Rectal smooth muscle tissue (tissue), 1 donor: Measurements from ENCODE around the gene NEURL2.
"Not testable (repeated sequence)": the region's sequence is repeated elsewhere in the genome, so short reads cannot be mapped to it uniquely, and the experiment has no call there.

Experiments
- H3K27ac ChIP-seq: one replicate; pipeline ENCODE4 v1.7.0; 2013; ENCODE audit warnings: low read depth, low read length, inconsistent platforms
- H3K27me3 ChIP-seq: one replicate; pipeline ENCODE4 v1.7.0; 2013; ENCODE audit warnings: low read length; ENCODE audit not compliant: control insufficient read depth, insufficient read depth
- H3K36me3 ChIP-seq: one replicate; pipeline ENCODE4 v1.7.0; 2013; ENCODE audit warnings: low read length; ENCODE audit not compliant: control insufficient read depth, insufficient read depth
- H3K4me1 ChIP-seq: one replicate; pipeline ENCODE4 v1.7.0; 2013; ENCODE audit warnings: low read length; ENCODE audit not compliant: control insufficient read depth, insufficient read depth
- H3K4me3 ChIP-seq: one replicate; pipeline ENCODE4 v1.7.0; 2013; ENCODE audit warnings: low read length
- H3K9ac ChIP-seq: one replicate; pipeline ENCODE4 v1.7.0; 2013; ENCODE audit warnings: low read length

NEURL2 gene

DNA sequence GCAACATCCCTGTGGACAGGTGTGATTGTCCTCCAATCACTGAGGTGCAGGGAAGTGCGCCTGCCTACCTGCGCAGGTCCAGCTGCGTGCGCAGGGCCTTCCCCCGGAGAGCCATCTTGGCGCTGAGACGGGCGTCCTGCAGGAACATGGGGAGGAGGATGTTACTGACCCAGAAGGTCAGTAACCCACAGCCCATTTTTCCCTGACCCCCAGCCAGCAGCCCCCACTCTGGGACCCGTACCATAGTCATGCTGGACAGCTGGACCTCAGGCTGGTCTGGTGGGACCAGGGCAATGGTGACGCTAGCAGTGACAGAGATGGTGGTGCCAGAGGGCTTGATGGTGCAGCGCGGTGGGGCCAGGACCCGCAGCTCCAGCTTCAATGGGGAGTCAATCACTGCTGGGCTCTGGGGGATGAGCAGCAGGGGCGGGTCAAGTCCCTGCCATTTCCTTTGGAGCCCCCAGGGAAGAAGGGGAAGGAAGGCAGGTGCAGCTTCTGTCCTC is 11.2 kb upstream of the NEURL2 start:
- no peak overlapping the region for H3K27ac ChIP-seq
- H3K4me3 ChIP-seq: no peak overlapping the region
- H3K4me1 ChIP-seq: no peaks in the 10 kb centered on the region
- H3K9ac ChIP-seq: no peak overlapping the region
- peaks cover 7% of the 10 kb centered on the region for H3K36me3 ChIP-seq
- H3K27me3 ChIP-seq: no peaks in the 10 kb centered on the region

DNA sequence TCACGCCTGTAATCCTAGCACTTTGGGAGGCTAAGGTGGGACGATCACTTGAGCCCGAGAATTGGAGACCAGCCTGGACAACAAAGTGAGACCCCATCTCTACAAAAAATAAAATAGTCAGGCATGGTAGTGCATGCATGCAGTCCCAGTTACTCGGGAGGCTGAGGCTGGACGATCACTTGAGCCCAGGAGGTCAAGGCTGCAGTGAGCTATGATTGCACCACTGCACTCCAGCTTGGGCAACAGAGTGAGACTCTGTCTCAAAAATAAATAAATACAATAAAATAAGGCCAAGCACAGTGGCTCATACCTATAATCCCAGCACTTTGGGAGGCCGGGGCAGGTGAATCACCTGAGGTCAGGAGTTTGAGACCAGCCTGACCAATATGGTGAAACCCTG is 10.3 kb upstream of the NEURL2 start:
- H3K4me3 ChIP-seq, H3K36me3 ChIP-seq, H3K4me1 ChIP-seq, H3K9ac ChIP-seq, H3K27ac ChIP-seq, H3K27me3 ChIP-seq: not testable (repeated sequence)

DNA sequence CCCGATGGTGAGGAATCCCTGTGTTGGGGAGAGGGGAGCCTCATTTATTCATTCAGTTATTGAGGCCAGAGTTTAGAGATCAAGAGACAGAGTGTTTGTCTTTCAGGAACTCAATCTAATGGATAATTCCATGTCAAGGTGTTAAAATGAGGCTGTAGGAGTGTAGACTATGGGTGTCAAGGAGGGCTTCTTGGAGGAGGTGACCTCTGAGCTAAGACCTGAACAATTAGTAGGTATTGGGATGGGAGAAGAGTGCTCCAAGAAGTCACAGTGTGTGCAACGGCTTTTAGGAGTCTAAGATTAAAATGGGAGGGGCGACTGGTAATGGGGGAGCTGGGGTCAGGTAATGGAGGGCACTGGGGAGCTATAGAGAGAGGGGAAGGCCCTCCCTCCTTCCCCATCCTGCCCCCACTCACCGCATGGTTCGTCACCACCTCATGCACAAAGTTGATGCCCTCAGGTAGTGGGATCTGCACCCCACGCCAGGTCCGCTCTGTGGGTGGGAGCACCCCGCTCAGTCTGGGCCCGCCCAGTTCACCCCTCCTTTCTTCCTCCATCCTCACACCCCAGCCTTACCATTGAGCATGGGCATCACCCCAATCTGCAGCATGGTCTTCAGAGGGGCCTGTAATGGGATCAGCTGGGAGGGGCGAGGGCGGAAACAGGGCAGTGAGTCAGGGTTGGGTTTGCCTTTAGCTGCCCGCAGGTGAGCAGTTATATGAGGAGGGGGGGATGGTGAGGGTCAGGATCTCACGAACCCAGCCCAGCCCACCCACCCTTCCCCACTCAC is 8.2 kb upstream of the NEURL2 start:
- H3K27ac ChIP-seq: no peak overlapping the region
- no peaks in the 10 kb centered on the region for H3K27me3 ChIP-seq
- H3K9ac ChIP-seq: no peak overlapping the region
- H3K4me3 ChIP-seq: no peak overlapping the region
- peaks cover 11% of the 10 kb centered on the region for H3K36me3 ChIP-seq
- no peaks in the 10 kb centered on the region for H3K4me1 ChIP-seq

DNA sequence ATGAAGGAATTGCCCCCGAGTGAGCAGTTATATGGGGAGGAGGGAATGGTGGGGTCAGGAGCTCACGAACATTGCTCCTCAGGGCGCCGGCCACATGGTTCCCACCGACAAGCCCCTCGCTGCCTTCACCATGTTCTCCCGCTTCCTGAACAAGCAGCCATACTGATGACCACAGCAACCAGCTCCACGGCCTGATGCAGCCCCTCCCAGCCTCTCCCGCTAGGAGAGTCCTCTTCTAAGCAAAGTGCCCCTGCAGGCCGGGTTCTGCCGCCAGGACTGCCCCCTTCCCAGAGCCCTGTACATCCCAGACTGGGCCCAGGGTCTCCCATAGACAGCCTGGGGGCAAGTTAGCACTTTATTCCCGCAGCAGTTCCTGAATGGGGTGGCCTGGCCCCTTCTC is 7.3 kb upstream of the NEURL2 start:
- H3K36me3 ChIP-seq: peaks cover 15% of the 10 kb centered on the region
- no peaks in the 10 kb centered on the region for H3K27me3 ChIP-seq
- H3K4me3 ChIP-seq: no peak overlapping the region
- H3K27ac ChIP-seq: no peak overlapping the region
- no peak overlapping the region for H3K9ac ChIP-seq
- H3K4me1 ChIP-seq: no peaks in the 10 kb centered on the region

DNA sequence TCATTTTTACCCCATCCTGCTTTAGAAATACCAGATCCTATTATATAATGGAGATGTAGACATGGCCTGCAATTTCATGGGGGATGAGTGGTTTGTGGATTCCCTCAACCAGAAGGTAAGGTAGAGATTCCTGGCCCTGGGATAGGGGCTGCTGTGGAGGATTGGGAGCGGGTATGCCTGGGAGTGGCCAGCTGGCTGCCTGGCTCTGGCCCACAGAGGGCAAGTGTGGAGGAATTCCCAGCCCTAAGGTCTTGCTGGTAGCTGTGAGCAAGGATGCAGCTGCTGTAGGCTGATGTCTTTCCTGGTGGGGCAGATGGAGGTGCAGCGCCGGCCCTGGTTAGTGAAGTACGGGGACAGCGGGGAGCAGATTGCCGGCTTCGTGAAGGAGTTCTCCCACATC is 6.7 kb upstream of the NEURL2 start:
- Histone ChIP-seq H3K9ac (no peak overlapping the region), H3K4me3 (no peak overlapping the region), H3K36me3 (peaks cover 18% of the 10 kb centered on the region), H3K27me3 (no peaks in the 10 kb centered on the region), H3K4me1 (no peaks in the 10 kb centered on the region), H3K27ac (no peak overlapping the region)

DNA sequence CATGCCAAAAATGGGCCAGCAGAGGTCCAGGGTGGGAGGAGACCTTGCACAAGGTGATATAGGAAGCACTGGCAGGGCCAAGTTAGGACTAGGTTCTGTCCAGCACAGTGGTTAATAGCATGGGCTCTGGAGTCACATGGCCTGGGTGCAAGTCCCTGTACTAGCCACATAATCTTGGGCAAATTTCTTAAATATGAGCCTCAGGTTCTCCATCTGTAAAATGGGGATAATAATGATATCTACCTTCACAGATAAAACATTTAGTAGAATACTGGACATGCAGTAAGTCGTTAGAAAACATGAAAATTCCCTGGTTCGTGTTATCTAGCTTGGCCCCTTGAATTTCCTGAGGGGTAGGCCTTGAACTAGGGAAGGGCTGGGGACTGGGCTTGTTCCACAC is 6.3 kb upstream of the NEURL2 start:
- Histone ChIP-seq H3K4me3 (no peak overlapping the region), H3K27ac (no peak overlapping the region), H3K9ac (no peak overlapping the region), H3K4me1 (no peaks in the 10 kb centered on the region), H3K36me3 (peaks cover 18% of the 10 kb centered on the region), H3K27me3 (no peaks in the 10 kb centered on the region)

DNA sequence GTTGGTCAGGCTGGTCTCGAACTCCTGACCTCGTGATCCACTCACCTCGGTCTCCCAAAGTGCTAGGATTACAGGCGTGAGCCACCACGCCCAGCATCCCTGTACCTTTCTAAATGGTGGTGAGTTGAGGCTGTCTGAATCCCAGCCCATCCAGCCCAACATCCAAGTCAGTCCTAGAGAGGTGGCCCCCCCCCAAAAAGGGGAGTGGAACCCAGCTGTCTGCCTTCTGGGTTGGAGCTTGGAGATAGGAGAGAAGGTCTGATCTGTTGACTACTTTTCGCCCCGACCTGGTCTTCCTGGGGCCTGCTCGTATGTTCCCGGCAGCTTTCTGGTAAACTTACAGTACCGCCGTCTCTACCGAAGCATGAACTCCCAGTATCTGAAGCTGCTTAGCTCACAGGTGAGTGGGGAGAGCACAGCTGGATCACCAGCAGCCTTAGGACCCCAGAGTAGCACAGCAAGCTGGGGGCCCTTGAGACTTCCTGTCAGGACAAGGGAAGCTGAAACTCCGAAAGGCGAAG is 5.7 kb upstream of the NEURL2 start:
- no peak overlapping the region for H3K9ac ChIP-seq
- H3K27ac ChIP-seq: no peak overlapping the region
- no peaks in the 10 kb centered on the region for H3K27me3 ChIP-seq
- H3K4me3 ChIP-seq: no peak overlapping the region
- peaks cover 13% of the 10 kb centered on the region for H3K36me3 ChIP-seq
- no peaks in the 10 kb centered on the region for H3K4me1 ChIP-seq

DNA sequence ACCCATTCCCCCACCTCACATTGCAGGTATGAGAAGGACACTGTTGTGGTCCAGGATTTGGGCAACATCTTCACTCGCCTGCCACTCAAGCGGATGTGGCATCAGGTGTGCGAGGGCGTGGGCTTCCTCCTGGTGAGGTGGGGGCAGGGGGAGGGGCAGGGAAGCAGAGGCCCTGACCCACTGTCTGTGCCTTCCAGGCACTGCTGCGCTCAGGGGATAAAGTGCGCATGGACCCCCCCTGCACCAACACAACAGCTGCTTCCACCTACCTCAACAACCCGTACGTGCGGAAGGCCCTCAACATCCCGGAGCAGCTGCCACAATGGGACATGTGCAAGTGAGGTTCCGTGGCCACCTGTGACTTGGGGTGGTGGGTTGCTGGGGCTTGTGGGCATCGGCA is 3.8 kb upstream of the NEURL2 start:
- Histone ChIP-seq H3K9ac (no peak overlapping the region), H3K27me3 (no peaks in the 10 kb centered on the region), H3K4me1 (no peaks in the 10 kb centered on the region), H3K36me3 (peaks cover 13% of the 10 kb centered on the region), H3K27ac (no peak overlapping the region), H3K4me3 (no peak overlapping the region)

DNA sequence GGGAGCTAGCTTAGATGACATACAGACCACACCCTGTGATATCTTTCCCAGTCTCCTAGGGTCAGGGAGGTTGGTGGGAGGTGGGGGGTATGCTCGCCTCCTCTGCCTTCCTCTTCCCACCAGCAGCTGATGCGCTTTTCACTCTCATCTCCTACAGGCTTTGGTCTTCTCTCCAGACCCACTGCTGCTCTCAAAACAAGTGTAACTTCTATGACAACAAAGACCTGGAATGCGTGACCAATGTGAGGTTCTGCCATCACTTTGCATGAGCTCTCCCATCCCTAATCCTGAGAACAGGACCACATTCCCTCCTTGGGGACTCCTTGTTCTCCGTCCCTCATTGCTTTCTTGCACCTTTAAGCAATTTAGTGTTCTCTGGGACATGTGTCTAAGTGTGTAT is 2.8 kb upstream of the NEURL2 start:
- H3K27me3 ChIP-seq: no peaks in the 10 kb centered on the region
- no peak overlapping the region for H3K9ac ChIP-seq
- H3K36me3 ChIP-seq: peaks cover 13% of the 10 kb centered on the region
- no peaks in the 10 kb centered on the region for H3K4me1 ChIP-seq
- H3K4me3 ChIP-seq: no peak overlapping the region
- H3K27ac ChIP-seq: no peak overlapping the region

DNA sequence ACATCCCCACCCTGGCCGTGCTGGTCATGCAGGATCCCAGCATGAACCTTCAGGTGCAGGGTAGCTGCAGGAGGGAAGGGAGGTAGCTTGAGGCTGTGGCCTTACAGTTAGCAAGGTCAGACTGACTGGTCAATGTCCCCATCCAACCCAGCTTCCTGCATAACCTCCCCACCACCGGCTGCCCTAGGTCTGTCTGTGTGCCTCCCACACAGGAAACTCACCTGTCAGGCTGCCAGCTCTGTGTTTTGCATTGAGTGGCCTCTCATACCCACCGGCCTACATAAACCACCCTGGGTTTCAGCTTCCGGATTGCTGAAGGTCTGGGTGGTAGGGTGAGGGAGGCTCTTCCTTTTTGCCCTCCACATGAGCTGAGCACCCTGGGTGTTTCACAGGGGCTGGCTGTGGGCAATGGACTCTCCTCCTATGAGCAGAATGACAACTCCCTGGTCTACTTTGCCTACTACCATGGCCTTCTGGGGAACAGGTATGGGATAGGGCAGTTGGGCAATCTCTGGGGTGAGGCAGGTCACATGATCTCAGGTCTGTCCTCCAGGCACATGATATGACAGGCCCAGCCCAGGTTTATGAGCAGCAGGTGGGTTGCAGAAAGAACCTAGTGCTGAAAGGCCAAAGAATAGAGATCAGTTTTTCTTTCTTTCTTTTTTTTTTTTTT is 2.0 kb upstream of the NEURL2 start:
- Histone ChIP-seq H3K9ac (no peak overlapping the region), H3K27ac (no peak overlapping the region), H3K4me1 (no peaks in the 10 kb centered on the region), H3K27me3 (no peaks in the 10 kb centered on the region), H3K4me3 (peak overlapping the region; percentile 5), H3K36me3 (peaks cover 13% of the 10 kb centered on the region)

DNA sequence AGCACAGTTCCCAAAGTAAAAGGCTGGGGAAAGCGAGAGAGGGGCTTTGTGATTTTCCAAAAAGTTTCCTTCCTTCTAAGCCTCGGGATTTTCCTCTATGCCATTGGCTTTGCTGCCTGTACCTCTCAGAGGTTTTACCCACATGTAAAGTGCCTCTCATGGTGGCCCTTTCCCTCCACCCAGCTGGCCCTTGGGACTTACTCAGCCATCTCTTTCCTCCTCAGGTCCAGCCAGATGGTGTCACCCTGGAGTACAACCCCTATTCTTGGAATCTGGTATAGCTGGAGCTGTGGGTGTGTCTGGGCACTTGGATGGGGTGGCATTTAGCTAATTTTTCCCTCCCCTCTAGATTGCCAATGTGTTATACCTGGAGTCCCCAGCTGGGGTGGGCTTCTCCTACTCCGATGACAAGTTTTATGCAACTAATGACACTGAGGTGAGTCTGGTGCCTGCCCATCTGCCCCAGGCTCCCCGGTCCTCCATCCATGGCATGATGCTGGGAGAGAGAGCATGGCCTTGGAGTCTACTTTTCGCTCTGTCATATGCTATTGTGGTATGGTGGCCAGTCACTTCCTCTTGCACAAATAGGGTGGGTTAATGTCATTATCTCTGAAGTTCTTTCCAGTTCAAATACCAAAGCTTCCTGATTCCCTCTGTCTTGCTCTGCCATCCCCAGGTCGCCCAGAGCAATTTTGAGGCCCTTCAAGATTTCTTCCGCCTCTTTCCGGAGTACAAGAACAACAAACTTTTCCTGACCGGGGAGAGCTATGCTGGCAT is 1.2 kb upstream of the NEURL2 start:
- peak overlapping the region; percentile 78 for H3K4me3 ChIP-seq
- no peak overlapping the region for H3K9ac ChIP-seq
- H3K36me3 ChIP-seq: peaks cover 10% of the 10 kb centered on the region
- H3K4me1 ChIP-seq: no peaks in the 10 kb centered on the region
- no peaks in the 10 kb centered on the region for H3K27me3 ChIP-seq
- H3K27ac ChIP-seq: no peak overlapping the region
